GM15510 (cell line): Measurements from ENCODE around the gene PRKX.

ENCODE experiments used
- POLR2A ChIP-seq: IDR thresholded peaks from 3 replicates; pipeline ENCODE4 v1.6.1; 2011; ENCODE audit warnings: borderline replicate concordance; ENCODE audit not compliant: insufficient read length; ENCODE audit errors: extremely low read depth

PRKX gene

GRCh38 chrX:3697701-3698279 is 15.7 kb downstream of the PRKX start:
- TF ChIP-seq POLR2A: no peak

GRCh38 chrX:3697220-3697684 is 16.2 kb downstream of the PRKX start:
- no peak for TF ChIP-seq POLR2A

- no peak for TF ChIP-seq POLR2A
These were observed 17.9 kb downstream of the PRKX start for GRCh38 chrX:3695536-3695935.

- no peak for TF ChIP-seq POLR2A
These were observed 23.3 kb downstream of the PRKX start for GRCh38 chrX:3690140-3690539.

GRCh38 chrX:3680459-3680858 is 33.0 kb downstream of the PRKX start:
- no peak for TF ChIP-seq POLR2A

GRCh38 chrX:3679669-3680068 is 33.8 kb downstream of the PRKX start:
- no peak for TF ChIP-seq POLR2A

- no peak for TF ChIP-seq POLR2A
These were observed 35.1 kb downstream of the PRKX start for GRCh38 chrX:3678328-3678727.

- TF ChIP-seq POLR2A: no peak
These were observed 38.6 kb downstream of the PRKX start for GRCh38 chrX:3674881-3675280.

- no peak for TF ChIP-seq POLR2A
These were observed 43.5 kb downstream of the PRKX start for GRCh38 chrX:3669841-3670475.

- no peak for TF ChIP-seq POLR2A
These were observed 46.5 kb downstream of the PRKX start for GRCh38 chrX:3666975-3667374.

GRCh38 chrX:3664921-3665320 is 48.5 kb downstream of the PRKX start:
- no peak for TF ChIP-seq POLR2A

- TF ChIP-seq POLR2A: no peak
These were observed 53.7 kb downstream of the PRKX start for GRCh38 chrX:3659761-3660160.

GRCh38 chrX:3655181-3655580 is 58.3 kb downstream of the PRKX start:
- no peak for TF ChIP-seq POLR2A

- no peak for TF ChIP-seq POLR2A
These were observed 60.3 kb downstream of the PRKX start for GRCh38 chrX:3653111-3653510.

- no peak for TF ChIP-seq POLR2A
These were observed 62.2 kb downstream of the PRKX start for GRCh38 chrX:3651277-3651676.

GRCh38 chrX:3648084-3648483 is 65.4 kb downstream of the PRKX start:
- TF ChIP-seq POLR2A: no peak
